Neutrophil (primary cell): Measurements from ENCODE around the gene ENG.

Source experiments
- H3K27ac ChIP-seq: fragments of 200-600 bp; sonication (generic); 2 replicates; pipeline ENCODE4 v1.5.1; 2016; ENCODE audit warnings: mild to moderate bottlenecking, moderate library complexity
- H3K27me3 ChIP-seq: fragments of 200-600 bp; sonication (generic); 2 replicates; pipeline ENCODE4 v1.6.0; 2016; ENCODE audit warnings: mild to moderate bottlenecking
- H3K36me3 ChIP-seq: fragments of 200-600 bp; sonication (generic); 2 replicates; pipeline ENCODE4 v1.5.1; 2017
- H3K4me1 ChIP-seq, 2 experiments: fragments of 200-600 bp in 1 of 2; sonication (generic) in 1 of 2; 1 replicate in 1 of 2; 2 replicates in 1 of 2; pipeline versions ENCODE4 v1.5.1 to v1.6.1; 2013 to 2016; ENCODE audit warnings: low read depth in 1 of 2, low read length in 1 of 2, mild to moderate bottlenecking in 1 of 2, moderate library complexity in 1 of 2; ENCODE audit not compliant: control insufficient read depth in 1 of 2, insufficient read depth in 1 of 2
- H3K4me3 ChIP-seq, 2 experiments: fragments of 200-600 bp in 1 of 2; sonication (generic) in 1 of 2; 1 replicate in 1 of 2; 2 replicates in 1 of 2; pipeline ENCODE4 v1.5.1; 2013 to 2016; ENCODE audit warnings: low read depth in 1 of 2, low read length in 1 of 2, mild to moderate bottlenecking in 1 of 2, moderate library complexity in 1 of 2
- H3K9me3 ChIP-seq: fragments of 200-600 bp; sonication (generic); 2 replicates; pipeline ENCODE4 v1.5.1; 2016
- CTCF ChIP-seq: fragments of 200-600 bp; sonication (generic); IDR thresholded peaks from 2 replicates; pipeline ENCODE4 v1.5.1; 2016; ENCODE audit warnings: antibody characterized with exemption

Gene ENG

GRCh38 chr9:127854184-127854806, at the start of gene ENG:
Gene ENG, minus strand, starts transcription at chr9:127854658. Its CDS starts 303 bp downstream, at chr9:127854355.
- H3K4me3 ChIP-seq: peak within 1 kb of the TSS in 1 of 2 experiments; percentile 13
- TF ChIP-seq CTCF: no peak
- no peaks in the 10 kb centered on the region for H3K9me3 ChIP-seq
- H3K27ac ChIP-seq: no peak within 1 kb of the TSS
- H3K36me3 ChIP-seq: no peaks in the 10 kb centered on the region
- H3K27me3 ChIP-seq: peaks cover 15% of the 10 kb centered on the region
- H3K4me1 ChIP-seq: peaks cover 12 to 13% of the 10 kb centered on the region in 2 experiments

GRCh38 chr9:127903557-127904475, 49.4 kb upstream of the ENG start:
- no peaks in the 10 kb centered on the region for H3K36me3 ChIP-seq
- peaks cover 32 to 33% of the 10 kb centered on the region in 2 experiments for H3K4me1 ChIP-seq
- TF ChIP-seq CTCF: no peak
- peaks cover 4% of the 10 kb centered on the region for H3K27me3 ChIP-seq
- no peaks in the 10 kb centered on the region for H3K9me3 ChIP-seq
- peak overlapping the region; percentile 58 for H3K27ac ChIP-seq
- no peak overlapping the region for H3K4me3 ChIP-seq

GRCh38 chr9:127899128-127899943, 44.9 kb upstream of the ENG start, which contains the start of gene ST6GALNAC6:
Gene ST6GALNAC6, minus strand, starts transcription at chr9:127899603. Its CDS starts 1,622 bp downstream, at chr9:127897981.
- no peak for TF ChIP-seq CTCF
- no peaks in the 10 kb centered on the region for H3K36me3 ChIP-seq
- H3K4me1 ChIP-seq: peaks cover 28 to 29% of the 10 kb centered on the region in 2 experiments
- no peak within 1 kb of the TSS for H3K27ac ChIP-seq
- peak within 1 kb of the TSS; percentile 53 to 64 for H3K4me3 ChIP-seq
- H3K9me3 ChIP-seq: no peaks in the 10 kb centered on the region
- H3K27me3 ChIP-seq: peaks cover 16% of the 10 kb centered on the region

GRCh38 chr9:127898433-127899127, 44.1 kb upstream of the ENG start:
- peaks cover 16% of the 10 kb centered on the region for H3K27me3 ChIP-seq
- H3K36me3 ChIP-seq: no peaks in the 10 kb centered on the region
- H3K27ac ChIP-seq: no peak overlapping the region
- peak overlapping the region; percentile 53 to 62 for H3K4me3 ChIP-seq
- no peak for TF ChIP-seq CTCF
- H3K4me1 ChIP-seq: peaks cover 20 to 22% of the 10 kb centered on the region in 2 experiments
- H3K9me3 ChIP-seq: no peaks in the 10 kb centered on the region
